GM10266 (cell line): ENCODE results near the gene SLC36A2.

Source experiments
- DNase-seq: peaks from one replicate; pipeline ENCODE4 v3.0.0; 2012; ENCODE audit errors: extremely low spot score
- CTCF ChIP-seq: IDR thresholded peaks from 2 replicates; pipeline ENCODE4 v1.5.1; 2012; ENCODE audit warnings: mild to moderate bottlenecking, low read depth; ENCODE audit not compliant: control insufficient read depth, insufficient read depth; ENCODE audit errors: missing control alignments

SLC36A2 gene

GRCh38 chr5:151296478-151296830, 50.9 kb downstream of the SLC36A2 start:
- no peak for TF ChIP-seq CTCF
- no peak for DNase-seq

- TF ChIP-seq CTCF: no peak
These were observed 51.4 kb downstream of the SLC36A2 start for GRCh38 chr5:151295791-151296477.

GRCh38 chr5:151295138-151295537, 52.2 kb downstream of the SLC36A2 start:
- no peak for TF ChIP-seq CTCF
- DNase-seq: no peak

More at GRCh38 chr5:151295791-151296477, 51.4 kb downstream of the SLC36A2 start:
- no peak for DNase-seq

- no peak for DNase-seq
- TF ChIP-seq CTCF: no peak
These were observed 53.7 kb downstream of the SLC36A2 start for GRCh38 chr5:151293624-151294023.

GRCh38 chr5:151288180-151288579, 59.2 kb downstream of the SLC36A2 start:
- no peak for DNase-seq
- TF ChIP-seq CTCF: peak; percentile 36

- TF ChIP-seq CTCF: no peak
- DNase-seq: no peak
These were observed 61.1 kb downstream of the SLC36A2 start for GRCh38 chr5:151286246-151286645.

- no peak for DNase-seq
- TF ChIP-seq CTCF: no peak
These were observed 61.7 kb downstream of the SLC36A2 start for GRCh38 chr5:151285683-151286082.
